HepG2 (cell line): ENCODE results near the gene TDRD9. TPM values are rescaled to one million over a fixed set of nuclear protein-coding genes. Genes with fewer than 3 reads are reported as not detected.

Experiments
- ATAC-seq: fragments of 200-7000 bp; cut with Tn5 transposase; 3 replicates; pipeline ENCODE4 v1.9.1; 2020; ENCODE audit warnings: mild to moderate bottlenecking, moderate library complexity
- BruUV-seq: library from RNA; stranded (reverse); fragments of 400-500 nt; replicated peaks from 2 replicates; lab custom pipeline; 2021; lab: Mats Ljungman, UMichigan
- CTCF ChIA-PET: fragments of 300-600 bp; formaldehyde crosslinking; extraction: SDS; loops from one replicate; lab custom pipeline; 2021; ENCODE audit warnings: low total read pairs, inconsistent platforms, low intra/inter-chr PET ratio; lab: Yijun Ruan, JAX
- POLR2A ChIA-PET: fragments of 350-600 bp; sonication (Branson Sonifier 250); formaldehyde crosslinking; loops from one replicate; lab custom pipeline; 2020; ENCODE audit warnings: antibody characterized with exemption, inconsistent platforms; lab: Yijun Ruan, JAX
- DNase-seq: peaks from one replicate; pipeline ENCODE4 v3.0.0-alpha.2; 2015; ENCODE audit warnings: low spot score
- FAIRE-seq: peaks from 3 replicates; lab custom pipeline; 2011; peaks lifted over from hg19 to GRCh38; lab: Jason Lieb, UNC
- H2AFZ ChIP-seq: one replicate; pipeline ENCODE4 v1.6.1; 2011; ENCODE audit warnings: low read length, inconsistent platforms
- H3K27ac ChIP-seq: fragments of 300-600 bp; 3 replicates; pipeline ENCODE4 v1.8.0; 2011; ENCODE audit warnings: mixed run types, mild to moderate bottlenecking, mixed read lengths, low read length, inconsistent platforms; ENCODE audit not compliant: insufficient read depth; ENCODE audit errors: extremely low read length
- H3K27me3 ChIP-seq, 2 experiments: fragments of 200-600 bp in 1 of 2; 2 replicates in 1 of 2; 3 replicates in 1 of 2; pipeline versions ENCODE4 v1.6.0 to v1.8.0; 2011; ENCODE audit warnings: low read length in 2 of 2, mild to moderate bottlenecking in 2 of 2, moderate library complexity in 2 of 2, inconsistent platforms in 1 of 2; ENCODE audit not compliant: insufficient read depth in 2 of 2, control insufficient read depth in 1 of 2
- H3K36me3 ChIP-seq, 2 experiments: fragments of 200-600 bp in 1 of 2; replicated peaks in 1 of 2; 2 replicates in 1 of 2; 3 replicates in 1 of 2; pipeline versions ENCODE4 v1.5.1 to v1.8.0; 2011; ENCODE audit warnings: low read length in 2 of 2, inconsistent platforms in 1 of 2; ENCODE audit not compliant: insufficient read depth in 2 of 2, control insufficient read depth in 1 of 2
- H3K4me1 ChIP-seq: 2 replicates; pipeline ENCODE4 v1.5.1; 2012; ENCODE audit warnings: low read length, inconsistent platforms; ENCODE audit not compliant: insufficient read depth
- H3K4me2 ChIP-seq: 2 replicates; pipeline ENCODE4 v1.6.0; 2011; ENCODE audit warnings: low read depth, low read length, inconsistent platforms
- H3K4me3 ChIP-seq, 3 experiments: fragments of 200-600 bp in 1 of 3; sonication (generic), shearing (Covaris generic) in 1 of 3; replicated peaks in 1 of 3; 2 replicates each; pipeline ENCODE4 v1.5.1; 2011 to 2016; ENCODE audit warnings: low read length in 3 of 3, inconsistent platforms in 2 of 3, low read depth in 2 of 3, mild to moderate bottlenecking in 2 of 3, control low read depth in 1 of 3, mixed read lengths in 1 of 3; ENCODE audit not compliant: insufficient read depth in 1 of 3
- H3K79me2 ChIP-seq: one replicate; pipeline ENCODE4 v1.6.1; 2011; ENCODE audit warnings: low read length, inconsistent platforms; ENCODE audit not compliant: insufficient read depth
- H3K9ac ChIP-seq: 2 replicates; pipeline ENCODE4 v1.6.0; 2011; ENCODE audit warnings: mild to moderate bottlenecking, low read depth, low read length, inconsistent platforms; ENCODE audit not compliant: insufficient read depth
- H3K9me3 ChIP-seq: 2 replicates; pipeline ENCODE4 v1.5.1; 2012; ENCODE audit warnings: mild to moderate bottlenecking, low read length
- H4K20me1 ChIP-seq: 2 replicates; pipeline ENCODE4 v1.6.0; 2011; ENCODE audit warnings: inconsistent platforms, mild to moderate bottlenecking, low read length, moderate library complexity; ENCODE audit not compliant: insufficient read depth
- CAMTA2 ChIP-seq: sonication (generic); formaldehyde crosslinking; IDR thresholded peaks from 2 replicates; pipeline ENCODE4 v1.4.0; 2020; ENCODE audit warnings: mild to moderate bottlenecking, missing genetic modification reagents, borderline replicate concordance
- EP300 ChIP-seq, 3 experiments: sonication (generic) in 1 of 3; formaldehyde crosslinking in 1 of 3; IDR thresholded peaks; 2 replicates each; pipeline versions ENCODE4 v1.5.1 to v1.6.1; 2011 to 2020; ENCODE audit warnings: low read depth in 2 of 3, low read length in 2 of 3, borderline replicate concordance in 1 of 3, improper control_type of control experiment in 1 of 3, mild to moderate bottlenecking in 1 of 3, missing genetic modification reagents in 1 of 3, moderate library complexity in 1 of 3
- FOXO1 ChIP-seq: sonication (generic); formaldehyde crosslinking; IDR thresholded peaks from 2 replicates; pipeline ENCODE4 v1.4.0; 2020; ENCODE audit warnings: missing genetic modification reagents
- HNF1A ChIP-seq, 2 experiments: sonication (generic) in 1 of 2; formaldehyde crosslinking in 1 of 2; IDR thresholded peaks; 2 replicates each; pipeline versions ENCODE4 v1.4.0 to v1.6.1; 2016 to 2020; ENCODE audit warnings: borderline replicate concordance in 1 of 2, low read depth in 1 of 2, mild to moderate bottlenecking in 1 of 2, missing genetic modification reagents in 1 of 2
- HOXD1 ChIP-seq: sonication (generic); formaldehyde crosslinking; IDR thresholded peaks from 2 replicates; pipeline ENCODE4 v1.5.0; 2020; ENCODE audit warnings: missing genetic modification reagents
- MAFK ChIP-seq, 2 experiments: IDR thresholded peaks in 1 of 2; conservative IDR thresholded peaks in 1 of 2; 2 replicates each; pipeline ENCODE4 v1.6.1; 2011; ENCODE audit warnings: improper control_type of control experiment in 2 of 2, low read length in 2 of 2
- NAIF1 ChIP-seq: sonication (generic); formaldehyde crosslinking; IDR thresholded peaks from 2 replicates; pipeline ENCODE4 v1.5.0; 2020; ENCODE audit warnings: mild to moderate bottlenecking, missing genetic modification reagents, borderline replicate concordance
- STAG1 ChIP-seq: sonication (generic); formaldehyde crosslinking; IDR thresholded peaks from 2 replicates; pipeline ENCODE4 v1.4.0; 2020; ENCODE audit warnings: missing genetic modification reagents
- ZNF343 ChIP-seq: sonication (generic); formaldehyde crosslinking; IDR thresholded peaks from 2 replicates; pipeline ENCODE4 v1.4.0; 2020; ENCODE audit warnings: mild to moderate bottlenecking, missing genetic modification reagents
- ZNF605 ChIP-seq: sonication (generic); formaldehyde crosslinking; IDR thresholded peaks from 2 replicates; pipeline ENCODE4 v1.8.0; 2022; ENCODE audit warnings: mild to moderate bottlenecking, missing genetic modification reagents
- ZNF644 ChIP-seq: IDR thresholded peaks from 2 replicates; pipeline ENCODE4 v1.6.1; 2016; ENCODE audit warnings: low read depth
- WGBS: methylation state at CpG from one replicate; pipeline ENCODE4 v1.1.6; 2017; ENCODE audit warnings: low lambda C conversion rate; 5-methylcytosine and 5-hydroxymethylcytosine counted together
- in situ Hi-C: cut with HindIII; loops from 2 replicates; pipeline ENCODE4 v1.10.0; 2017; ENCODE audit warnings: low pct_unique_long_range_greater_than_20kb; ENCODE audit not compliant: extremely low pct_ligation_motif_present
- intact Hi-C: fragments of 100-400 bp; cut with micrococcal nuclease; formaldehyde crosslinking; loops from one replicate; pipeline ENCODE4 v1.10.0; 2022; ENCODE audit not compliant: unreplicated experiment
- polyA plus RNA-seq, 8 experiments: library from polyadenylated mRNA; depleted of rRNA in 3 of 8; stranded (reverse) in 7 of 8; unstranded in 1 of 8; fragments of >200 nt; fragmentation: Illumina TruSeq in 4 of 8; extraction: Trizol in 4 of 8; gene quantifications; 2 replicates each; pipeline versions ENCODE4 v1.2.1 to v1.2.3, GENCODE V29; 2011 to 2016; ENCODE audit warnings: low read depth in 4 of 8, missing spikeins in 1 of 8, mixed read lengths in 1 of 8; ENCODE audit not compliant: insufficient read depth in 1 of 8
- total RNA-seq, 5 experiments: library from RNA; depleted of rRNA; stranded (reverse); fragments of >200 nt; fragmentation: Illumina TruSeq; extraction: Trizol; gene quantifications; 2 replicates each; pipeline ENCODE4 v1.2.3, GENCODE V29; 2016; ENCODE audit warnings: low read depth in 1 of 5
- TF ChIP-seq, protein P1 (sequence below): sonication (generic); formaldehyde crosslinking; IDR thresholded peaks from 2 replicates; pipeline ENCODE4 v1.5.0; 2020; ENCODE audit warnings: mild to moderate bottlenecking, missing genetic modification reagents, moderate library complexity
- TF ChIP-seq, protein P2 (sequence below): sonication (generic); formaldehyde crosslinking; IDR thresholded peaks from 2 replicates; pipeline ENCODE4 v1.4.0; 2020; ENCODE audit warnings: mild to moderate bottlenecking, low read depth, missing genetic modification reagents
- TF ChIP-seq, protein P3 (sequence below): sonication (generic); formaldehyde crosslinking; conservative IDR thresholded peaks from 2 replicates; pipeline ENCODE4 v1.4.0; 2020; ENCODE audit warnings: missing genetic modification reagents

The TDRD9 gene
- total and polyA plus RNA-seq, 2 of the 13 experiments (the other 11 are each of a cell fraction or from before 2014, with no cell fraction given), result not detected

GRCh38 chr14:103910262-103910935, 17.9 kb upstream of the TDRD9 start:
- Histone ChIP-seq H3K4me3 (no peak overlapping the region; a peak in 1 of 6 replicates), H3K79me2 (peaks cover 2% of the 10 kb centered on the region), H4K20me1 (no peaks in the 10 kb centered on the region), H2AFZ (no peak overlapping the region), H3K9ac (0 out of 2 replicates have a peak overlapping the region, but pooled peaks have one; percentile 3), H3K4me1 (peaks cover 16% of the 10 kb centered on the region), H3K4me2 (peak overlapping the region; percentile 59), H3K36me3 (peaks cover 11 to 35% of the 10 kb centered on the region in 2 experiments), H3K27me3 (no peaks in the 10 kb centered on the region), H3K27ac (no peak overlapping the region), H3K9me3 (no peaks in the 10 kb centered on the region)
- FAIRE-seq (peak; percentile 96), ATAC-seq (peak; percentile 94), DNase-seq (peak; percentile 84)
- in situ Hi-C loops, result loop anchor here (5.0 kb wide), 1 partner anchor 103 kb away; no protein-coding TSS in a partner anchor
- WGBS, result 46% methylated on average over 16 of the region's 20 CpGs
- BruUV-seq, result no TSS peak
- intact Hi-C loops, result loop anchor here (1.0 kb wide), 1 partner anchor 102 kb away; no protein-coding TSS in a partner anchor
- ChIA-PET POLR2A (interaction anchor here (1.0 to 1.6 kb wide), 4 partner anchors 19 to 102 kb away, joined by 3 to 8 read pairs (median 5); no protein-coding TSS in a partner anchor), CTCF (interaction anchor here (1.6 to 4.6 kb wide), 2 partner anchors 12 to 102 kb away, joined by 5 to 48 read pairs; no protein-coding TSS in a partner anchor)
- TF ChIP-seq CAMTA2 (CRISPR knock-in tag), result no peak
- no peak for TF ChIP-seq ZNF343 (CRISPR knock-in tag)
- no peak for TF ChIP-seq HOXD1
- TF ChIP-seq EP300 (IDR thresholded peaks at IDR 0.05; ENCODE audit: low read depth in 2 of 2, low read length in 2 of 2), result 0 out of 4 replicates have a peak, but pooled peaks of 1 of the 2 experiments have one; percentile 15
- no peak for TF ChIP-seq EP300 (CRISPR knock-in tag; IDR thresholded peaks at IDR 0.05; ENCODE audit: borderline replicate concordance)
- TF ChIP-seq, protein P1, sequence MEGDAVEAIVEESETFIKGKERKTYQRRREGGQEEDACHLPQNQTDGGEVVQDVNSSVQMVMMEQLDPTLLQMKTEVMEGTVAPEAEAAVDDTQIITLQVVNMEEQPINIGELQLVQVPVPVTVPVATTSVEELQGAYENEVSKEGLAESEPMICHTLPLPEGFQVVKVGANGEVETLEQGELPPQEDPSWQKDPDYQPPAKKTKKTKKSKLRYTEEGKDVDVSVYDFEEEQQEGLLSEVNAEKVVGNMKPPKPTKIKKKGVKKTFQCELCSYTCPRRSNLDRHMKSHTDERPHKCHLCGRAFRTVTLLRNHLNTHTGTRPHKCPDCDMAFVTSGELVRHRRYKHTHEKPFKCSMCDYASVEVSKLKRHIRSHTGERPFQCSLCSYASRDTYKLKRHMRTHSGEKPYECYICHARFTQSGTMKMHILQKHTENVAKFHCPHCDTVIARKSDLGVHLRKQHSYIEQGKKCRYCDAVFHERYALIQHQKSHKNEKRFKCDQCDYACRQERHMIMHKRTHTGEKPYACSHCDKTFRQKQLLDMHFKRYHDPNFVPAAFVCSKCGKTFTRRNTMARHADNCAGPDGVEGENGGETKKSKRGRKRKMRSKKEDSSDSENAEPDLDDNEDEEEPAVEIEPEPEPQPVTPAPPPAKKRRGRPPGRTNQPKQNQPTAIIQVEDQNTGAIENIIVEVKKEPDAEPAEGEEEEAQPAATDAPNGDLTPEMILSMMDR (CRISPR knock-in tag), result peak; percentile 94
- TF ChIP-seq ZNF644, result no peak
- TF ChIP-seq ZNF605 (CRISPR knock-in tag), result 0 out of 2 replicates have a peak, but pooled peaks have one; percentile 29
- TF ChIP-seq STAG1 (CRISPR knock-in tag), result peak; percentile 96
- TF ChIP-seq HNF1A (IDR thresholded peaks at IDR 0.05; ENCODE audit: low read depth), result no peak
- no peak for TF ChIP-seq HNF1A (CRISPR knock-in tag; IDR thresholded peaks at IDR 0.05; ENCODE audit: borderline replicate concordance)
- TF ChIP-seq MAFK (conservative IDR thresholded peaks at IDR 0.05 in 1 of 2, IDR thresholded peaks at IDR 0.05 in 1 of 2; ENCODE audit: low read length in 2 of 2), result no peak
- TF ChIP-seq FOXO1 (CRISPR knock-in tag), result 0 out of 2 replicates have a peak, but pooled peaks have one; percentile 6
- TF ChIP-seq, protein P2, sequence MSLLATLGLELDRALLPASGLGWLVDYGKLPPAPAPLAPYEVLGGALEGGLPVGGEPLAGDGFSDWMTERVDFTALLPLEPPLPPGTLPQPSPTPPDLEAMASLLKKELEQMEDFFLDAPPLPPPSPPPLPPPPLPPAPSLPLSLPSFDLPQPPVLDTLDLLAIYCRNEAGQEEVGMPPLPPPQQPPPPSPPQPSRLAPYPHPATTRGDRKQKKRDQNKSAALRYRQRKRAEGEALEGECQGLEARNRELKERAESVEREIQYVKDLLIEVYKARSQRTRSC (CRISPR knock-in tag), result no peak
- TF ChIP-seq, protein P3, sequence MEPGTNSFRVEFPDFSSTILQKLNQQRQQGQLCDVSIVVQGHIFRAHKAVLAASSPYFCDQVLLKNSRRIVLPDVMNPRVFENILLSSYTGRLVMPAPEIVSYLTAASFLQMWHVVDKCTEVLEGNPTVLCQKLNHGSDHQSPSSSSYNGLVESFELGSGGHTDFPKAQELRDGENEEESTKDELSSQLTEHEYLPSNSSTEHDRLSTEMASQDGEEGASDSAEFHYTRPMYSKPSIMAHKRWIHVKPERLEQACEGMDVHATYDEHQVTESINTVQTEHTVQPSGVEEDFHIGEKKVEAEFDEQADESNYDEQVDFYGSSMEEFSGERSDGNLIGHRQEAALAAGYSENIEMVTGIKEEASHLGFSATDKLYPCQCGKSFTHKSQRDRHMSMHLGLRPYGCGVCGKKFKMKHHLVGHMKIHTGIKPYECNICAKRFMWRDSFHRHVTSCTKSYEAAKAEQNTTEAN (CRISPR knock-in tag), result no peak
- TF ChIP-seq NAIF1 (CRISPR knock-in tag), result no peak
